HEK293T (cell line): ENCODE data around the gene FAM177A1.
"Not testable (repeated sequence)": the region's sequence is repeated elsewhere in the genome, so short reads cannot be mapped to it uniquely, and the experiment has no call there.

ENCODE experiments used
- CTCF ChIA-PET: fragments of 350-600 bp; formaldehyde crosslinking; extraction: SDS; loops from one replicate; lab custom pipeline; 2021; ENCODE audit warnings: antibody characterized with exemption, inconsistent platforms; lab: Yijun Ruan, JAX
- POLR2A ChIA-PET: fragments of 350-600 bp; formaldehyde crosslinking; extraction: SDS; loops from one replicate; lab custom pipeline; 2020; ENCODE audit warnings: antibody characterized with exemption, inconsistent platforms; lab: Yijun Ruan, JAX
- DNase-seq: peaks from one replicate; pipeline ENCODE4 v3.0.0; 2012; ENCODE audit warnings: mixed read lengths; ENCODE audit errors: extremely low spot score
- ARNT ChIP-seq: fragments of 450-650 bp; IDR thresholded peaks from 2 replicates; pipeline ENCODE4 v1.6.1; 2017; ENCODE audit warnings: mild to moderate bottlenecking
- BHLHE40 ChIP-seq: fragments of 450-650 bp; IDR thresholded peaks from 2 replicates; pipeline ENCODE4 v1.6.1; 2016; ENCODE audit warnings: mild to moderate bottlenecking, moderate library complexity, borderline replicate concordance
- CTBP1 ChIP-seq: fragments of 450-650 bp; IDR thresholded peaks from 2 replicates; pipeline ENCODE4 v1.6.1; 2016; ENCODE audit warnings: borderline replicate concordance
- ELF4 ChIP-seq: fragments of 450-650 bp; IDR thresholded peaks from 2 replicates; pipeline ENCODE4 v1.6.1; 2017; ENCODE audit warnings: antibody characterized with exemption
- FOXA1 ChIP-seq: fragments of 450-650 bp; IDR thresholded peaks from 2 replicates; pipeline ENCODE4 v1.6.1; 2016; ENCODE audit warnings: mild to moderate bottlenecking
- FOXK2 ChIP-seq: fragments of 450-650 bp; IDR thresholded peaks from 2 replicates; pipeline ENCODE4 v1.6.1; 2016; ENCODE audit warnings: mild to moderate bottlenecking
- FOXM1 ChIP-seq: fragments of 450-650 bp; IDR thresholded peaks from 2 replicates; pipeline ENCODE4 v1.6.1; 2017; ENCODE audit warnings: mild to moderate bottlenecking, borderline replicate concordance
- HDGF ChIP-seq: fragments of 450-650 bp; IDR thresholded peaks from 2 replicates; pipeline ENCODE4 v1.6.1; 2017; ENCODE audit warnings: antibody characterized with exemption, borderline replicate concordance
- L3MBTL2 ChIP-seq: fragments of 450-650 bp; conservative IDR thresholded peaks from 2 replicates; pipeline ENCODE4 v1.6.1; 2016; ENCODE audit warnings: mild to moderate bottlenecking
- LEF1 ChIP-seq: fragments of 450-650 bp; IDR thresholded peaks from 2 replicates; pipeline ENCODE4 v1.6.1; 2017; ENCODE audit warnings: mild to moderate bottlenecking, borderline replicate concordance
- NFRKB ChIP-seq: fragments of 450-650 bp; IDR thresholded peaks from 2 replicates; pipeline ENCODE4 v1.6.1; 2016; ENCODE audit warnings: mild to moderate bottlenecking, moderate library complexity
- SP1 ChIP-seq: fragments of 450-650 bp; IDR thresholded peaks from 2 replicates; pipeline ENCODE4 v1.6.1; 2017
- SUZ12 ChIP-seq: fragments of 450-650 bp; IDR thresholded peaks from 2 replicates; pipeline ENCODE4 v1.6.1; 2016; ENCODE audit warnings: mild to moderate bottlenecking
- TARDBP ChIP-seq: fragments of 450-650 bp; IDR thresholded peaks from 2 replicates; pipeline ENCODE4 v1.6.1; 2016
- ZNF384 ChIP-seq: fragments of 450-650 bp; IDR thresholded peaks from 2 replicates; pipeline ENCODE4 v1.6.1; 2016
- TF ChIP-seq, protein P1 (sequence below): fragments of 450-650 bp; IDR thresholded peaks from 2 replicates; pipeline ENCODE4 v1.6.1; 2016

The FAM177A1 gene

DNA sequence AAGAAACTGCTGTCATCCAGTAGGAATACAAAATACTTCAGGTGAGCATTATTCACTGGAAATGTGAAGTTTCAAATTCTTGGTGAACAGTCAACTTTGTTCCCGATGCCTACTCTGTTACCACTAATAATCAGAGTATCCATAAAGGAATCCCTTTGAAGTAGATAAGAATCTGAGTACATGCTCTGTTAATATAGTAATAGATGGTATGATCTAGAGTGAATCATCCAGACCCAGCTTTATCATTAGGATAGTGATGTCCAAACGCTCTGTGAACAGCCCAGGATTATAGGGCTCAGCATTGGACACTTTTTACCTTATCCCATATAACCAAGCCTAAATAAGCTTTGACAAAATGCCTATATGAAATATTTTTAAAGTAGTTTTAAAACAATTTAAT is 42.4 kb downstream of the FAM177A1 start:
- no peak for TF ChIP-seq HDGF
- TF ChIP-seq BHLHE40, result no peak
- TF ChIP-seq ZNF384, result no peak
- POLR2A ChIA-PET, result no interaction called here
- no peak for DNase-seq
- CTCF ChIA-PET, result interaction anchor here (0.7 kb wide), 1 partner anchor 351 kb away, joined by 7 read pairs; no protein-coding TSS in a partner anchor

DNA sequence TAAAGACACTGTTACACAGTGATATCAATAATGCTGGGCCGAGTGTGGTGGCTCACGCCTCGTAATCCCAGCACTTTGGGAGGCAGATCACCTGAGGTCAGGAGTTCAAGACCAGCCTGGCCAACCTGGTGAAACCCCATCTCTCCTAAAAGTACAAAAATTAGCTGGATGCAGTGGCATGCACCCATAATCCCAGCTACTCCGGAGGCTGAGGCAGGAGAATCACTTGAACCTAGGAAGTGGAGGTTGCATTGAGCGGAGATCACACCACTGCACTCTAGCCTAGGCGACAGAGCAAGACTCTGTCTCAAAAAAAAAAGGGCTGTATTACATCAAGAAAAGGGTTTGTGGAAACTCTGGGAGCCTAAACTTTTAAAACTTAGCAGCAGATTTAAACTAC is 48.6 kb downstream of the FAM177A1 start:
- POLR2A ChIA-PET, result interaction anchor here (0.7 kb wide), 1 partner anchor 399 kb away, joined by 3 read pairs; no protein-coding TSS in a partner anchor
- DNase-seq, CTCF ChIA-PET: not testable (repeated sequence)

DNA sequence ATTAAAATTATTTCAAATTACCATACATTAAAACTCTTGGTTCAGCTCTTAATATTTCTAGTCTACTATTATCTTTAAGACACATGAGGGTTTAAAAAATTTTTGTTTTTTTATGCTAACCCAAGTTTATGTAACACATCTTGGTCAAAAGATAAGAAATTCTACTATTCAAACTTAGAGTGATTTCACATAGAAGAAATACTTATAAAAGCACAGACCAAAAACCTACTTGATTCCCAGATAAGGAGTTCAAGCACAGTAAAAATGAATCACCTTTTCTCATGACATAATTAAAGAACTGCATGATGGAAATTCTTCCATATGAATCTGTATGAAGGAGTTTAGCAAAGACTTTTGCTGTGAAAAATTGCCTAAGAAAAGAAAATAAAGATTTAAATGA is 61.8 kb downstream of the FAM177A1 start:
- TF ChIP-seq, protein P1, sequence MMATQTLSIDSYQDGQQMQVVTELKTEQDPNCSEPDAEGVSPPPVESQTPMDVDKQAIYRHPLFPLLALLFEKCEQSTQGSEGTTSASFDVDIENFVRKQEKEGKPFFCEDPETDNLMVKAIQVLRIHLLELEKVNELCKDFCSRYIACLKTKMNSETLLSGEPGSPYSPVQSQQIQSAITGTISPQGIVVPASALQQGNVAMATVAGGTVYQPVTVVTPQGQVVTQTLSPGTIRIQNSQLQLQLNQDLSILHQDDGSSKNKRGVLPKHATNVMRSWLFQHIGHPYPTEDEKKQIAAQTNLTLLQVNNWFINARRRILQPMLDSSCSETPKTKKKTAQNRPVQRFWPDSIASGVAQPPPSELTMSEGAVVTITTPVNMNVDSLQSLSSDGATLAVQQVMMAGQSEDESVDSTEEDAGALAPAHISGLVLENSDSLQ, result no peak
- no peak for TF ChIP-seq ZNF384
- no peak for TF ChIP-seq HDGF
- TF ChIP-seq ARNT, result no peak
- TF ChIP-seq LEF1, result no peak
- no peak for TF ChIP-seq FOXM1
- no peak for TF ChIP-seq L3MBTL2
- TF ChIP-seq NFRKB, result no peak
- TF ChIP-seq SP1, result no peak
- TF ChIP-seq ELF4, result no peak
- TF ChIP-seq BHLHE40, result no peak
- TF ChIP-seq SUZ12, result no peak

DNA sequence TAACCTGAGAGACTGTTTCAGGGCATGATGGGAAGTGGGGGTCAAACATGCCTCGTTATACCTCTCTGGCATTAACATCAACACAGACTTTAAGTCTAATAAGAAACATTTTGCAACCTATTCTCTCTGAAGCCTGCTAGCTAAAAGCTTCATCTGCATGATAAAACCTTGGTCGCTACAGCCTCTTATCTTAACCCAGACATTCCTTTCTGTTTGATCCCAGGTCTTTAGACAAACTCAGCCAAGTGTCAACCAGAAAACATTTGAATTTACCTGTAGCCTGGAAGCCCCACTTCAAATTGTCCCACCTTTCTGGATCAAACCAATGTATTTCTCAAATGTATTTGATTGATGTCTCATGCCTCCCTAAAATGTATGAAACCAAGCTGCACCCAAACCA is 66.6 kb downstream of the FAM177A1 start:
- TF ChIP-seq ELF4 (no peak), ARNT (no peak), HDGF (no peak), TARDBP (no peak), ZNF384 (no peak), FOXA1 (no peak), FOXM1 (no peak), CTBP1 (no peak), SP1 (no peak), L3MBTL2 (no peak), SUZ12 (no peak), FOXK2 (no peak)
- TF ChIP-seq, protein P1, result no peak
- ChIA-PET POLR2A (no interaction called here), CTCF (no interaction called here)
- no peak for DNase-seq

More for the DNA sequence above, 61.8 kb downstream of the FAM177A1 start:
- ChIA-PET CTCF (no interaction called here), POLR2A (interaction anchor here (0.8 kb wide), 1 partner anchor 8 kb away, joined by 3 read pairs; no protein-coding TSS in a partner anchor)
- no peak for DNase-seq

DNA sequence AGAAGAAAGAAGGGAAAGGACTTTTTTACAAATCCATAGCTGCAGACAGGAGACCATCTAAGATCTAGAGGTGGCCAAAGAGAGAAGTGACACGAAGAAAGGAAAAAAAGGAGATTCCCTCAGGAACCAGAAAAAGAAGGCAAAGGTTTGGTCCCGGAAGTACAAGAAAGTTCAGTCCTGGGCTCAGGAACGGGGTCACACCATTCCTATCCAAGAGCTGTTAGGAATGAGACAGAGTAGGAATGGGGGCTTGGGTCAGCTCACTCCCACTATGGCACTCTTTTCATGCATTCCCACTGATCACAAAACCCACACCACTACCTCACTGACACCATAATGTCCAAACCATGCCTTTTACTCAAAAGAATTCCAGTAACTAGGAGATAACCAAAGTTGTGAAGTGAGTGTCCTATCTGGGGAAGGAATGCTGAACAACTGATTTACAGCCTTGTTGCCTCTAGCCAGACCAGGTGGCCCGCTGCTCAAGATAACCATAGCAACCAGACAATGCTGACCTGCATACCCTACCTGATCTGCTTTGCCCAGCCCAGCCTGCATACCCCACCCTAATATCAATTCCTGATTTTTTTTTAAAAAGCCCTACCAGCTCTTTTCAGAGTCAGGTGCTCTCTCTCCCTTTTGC is 67.4 kb downstream of the FAM177A1 start:
- ChIA-PET POLR2A (interaction anchor here (0.8 to 1.2 kb wide), 2 partner anchors 8 to 10 kb away, joined by 3 read pairs; partner anchors contain the start of gene PPP2R3C), CTCF (no interaction called here)

DNA sequence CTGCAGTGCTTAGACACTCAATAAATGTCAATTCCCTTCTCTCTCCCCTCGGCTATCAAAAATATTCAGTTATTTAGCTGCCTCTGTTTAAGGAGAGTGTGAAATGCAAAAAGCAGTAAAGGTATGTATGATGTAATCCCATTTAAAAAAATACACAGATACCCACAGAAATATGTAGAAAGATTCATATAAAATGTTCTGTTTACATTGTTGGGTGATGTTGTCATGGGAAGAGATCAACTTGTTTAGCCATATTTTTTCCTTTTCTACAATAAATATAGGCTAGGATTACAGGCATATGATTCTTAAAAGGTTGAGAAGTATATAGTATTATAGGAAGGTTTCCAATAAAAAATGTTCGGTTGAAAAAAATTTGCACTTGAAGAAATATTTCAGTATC is 68.0 kb downstream of the FAM177A1 start:
- no peak for DNase-seq
- ChIA-PET POLR2A (interaction anchor here (0.8 to 1.2 kb wide), 2 partner anchors 8 to 9 kb away, joined by 3 read pairs; partner anchors contain the start of gene PPP2R3C), CTCF (no interaction called here)
- TF ChIP-seq L3MBTL2 (no peak), TARDBP (no peak), SP1 (no peak), SUZ12 (no peak), NFRKB (no peak), BHLHE40 (no peak), LEF1 (no peak), FOXA1 (no peak), ARNT (no peak), CTBP1 (no peak)

More for the DNA sequence above, 67.4 kb downstream of the FAM177A1 start:
- no peak for DNase-seq
- TF ChIP-seq SP1 (no peak), FOXA1 (no peak), ELF4 (no peak), ZNF384 (no peak), FOXM1 (no peak), ARNT (no peak), FOXK2 (no peak), BHLHE40 (no peak)
- TF ChIP-seq, protein P1, result no peak

DNA sequence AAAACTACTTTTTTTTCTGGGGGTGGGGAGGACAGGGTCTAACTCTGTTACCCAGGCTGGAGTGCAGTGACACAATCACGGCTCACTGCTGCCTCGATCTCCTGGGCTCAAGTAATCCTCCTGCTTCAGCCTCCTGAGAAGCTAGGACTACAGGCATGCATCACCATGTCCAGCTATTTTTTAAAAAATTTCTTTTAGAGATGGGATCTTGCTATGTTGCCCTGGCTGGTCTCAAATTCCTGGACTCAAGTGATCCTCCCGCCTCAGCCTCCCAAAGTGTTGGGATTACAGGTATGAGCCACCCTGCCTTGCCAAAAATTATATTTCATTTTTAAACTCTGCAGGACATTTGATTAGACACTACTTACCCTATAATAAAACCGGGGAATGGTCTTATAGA is 70.2 kb downstream of the FAM177A1 start:
- ChIA-PET POLR2A (interaction anchor here (1.4 kb wide), 1 partner anchor 9 kb away, joined by 3 read pairs; no protein-coding TSS in a partner anchor), CTCF (no interaction called here)
- no peak for DNase-seq
- no peak for TF ChIP-seq SP1
- TF ChIP-seq ELF4, result no peak
- TF ChIP-seq FOXM1, result no peak
- TF ChIP-seq BHLHE40, result no peak
- TF ChIP-seq ZNF384, result no peak
- no peak for TF ChIP-seq ARNT
- no peak for TF ChIP-seq L3MBTL2
- TF ChIP-seq FOXA1, result no peak
- TF ChIP-seq CTBP1, result no peak
- TF ChIP-seq NFRKB, result no peak
- TF ChIP-seq HDGF, result no peak
- TF ChIP-seq TARDBP, result no peak
- TF ChIP-seq FOXK2, result no peak
- TF ChIP-seq, protein P1, result no peak
